GM12874 (cell line): ENCODE results near the gene SLC6A15.

Experiments used
- CTCF ChIP-seq: IDR thresholded peaks from 2 replicates; pipeline ENCODE4 v1.5.1; 2011; ENCODE audit warnings: low read depth, mild to moderate bottlenecking, control low read depth, low read length, moderate library complexity; ENCODE audit not compliant: insufficient read depth

Gene SLC6A15

DNA sequence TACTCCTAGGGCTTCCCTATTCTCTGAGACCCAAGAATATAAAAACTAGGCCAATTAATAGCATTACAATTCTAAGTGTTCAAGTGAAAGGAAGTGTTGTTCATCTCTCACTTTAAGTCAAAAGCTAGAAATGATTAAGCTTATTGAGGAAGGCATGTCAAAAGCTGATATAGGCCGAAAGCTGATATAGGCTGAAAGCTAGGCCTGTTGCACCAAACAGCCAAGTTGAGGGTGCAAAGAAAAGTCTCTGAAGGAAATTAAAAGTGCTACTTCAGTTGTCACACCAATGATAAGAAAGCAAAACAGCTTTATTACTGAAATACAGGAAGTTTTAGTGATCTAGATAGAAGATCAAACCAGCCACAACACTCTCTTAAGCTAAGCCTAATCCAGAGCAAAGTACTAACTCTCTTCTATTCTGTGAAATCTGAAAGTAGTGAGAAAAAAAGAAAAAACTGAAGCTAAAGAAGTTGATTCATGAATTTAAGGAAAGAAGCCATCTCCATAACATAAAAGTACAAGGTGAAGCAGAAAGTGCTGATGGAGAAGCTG lies 68.9 kb downstream of the SLC6A15 start:
- no peak for TF ChIP-seq CTCF

- TF ChIP-seq CTCF: peak; percentile 43; the same call in 1 of the 2 replicates
Measured at GRCh38 chr12:84842406-84843013, 70.1 kb downstream of the SLC6A15 start.

- no peak for TF ChIP-seq CTCF
Measured at GRCh38 chr12:84841591-84841990, 71.0 kb downstream of the SLC6A15 start.

- TF ChIP-seq CTCF: no peak
Measured at GRCh38 chr12:84840356-84840755, 72.2 kb downstream of the SLC6A15 start.

DNA sequence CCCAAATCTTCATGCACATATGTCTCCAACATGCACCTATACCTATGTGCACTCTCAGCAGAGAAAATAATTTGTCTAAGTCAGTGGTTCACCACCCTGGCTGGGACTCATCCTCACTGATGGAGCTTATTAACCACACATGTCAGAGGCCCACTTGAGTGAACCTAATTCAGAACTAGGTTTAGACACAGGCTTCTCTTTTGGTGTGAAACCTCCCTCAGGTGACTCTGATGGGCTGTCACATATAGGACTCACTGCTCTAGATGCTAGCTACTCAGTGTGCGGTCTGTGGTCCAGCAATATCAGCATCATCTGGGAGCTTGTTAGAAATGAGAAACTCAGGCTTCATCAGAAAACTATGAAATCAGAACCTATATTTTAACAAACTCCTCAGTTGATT lies 85.7 kb downstream of the SLC6A15 start:
- no peak for TF ChIP-seq CTCF

DNA sequence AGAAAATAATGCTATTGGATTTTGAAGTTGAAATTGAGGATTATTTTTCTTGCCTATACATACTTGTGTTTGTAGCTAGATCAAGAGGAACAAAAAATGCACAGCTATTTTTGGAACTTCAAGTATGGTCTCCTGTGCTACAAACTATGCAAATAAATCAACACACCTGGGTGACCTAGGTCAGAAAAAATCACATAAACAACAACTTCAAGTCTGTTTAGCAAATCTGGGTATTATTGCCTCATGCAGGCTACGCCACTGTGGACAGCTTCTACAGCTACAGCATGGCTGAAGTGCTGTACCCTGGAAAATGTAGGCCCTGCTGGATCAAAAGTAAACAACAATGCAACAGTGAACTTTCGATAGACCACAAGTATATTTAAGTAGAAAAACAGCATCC lies 87.5 kb downstream of the SLC6A15 start:
- TF ChIP-seq CTCF: no peak

DNA sequence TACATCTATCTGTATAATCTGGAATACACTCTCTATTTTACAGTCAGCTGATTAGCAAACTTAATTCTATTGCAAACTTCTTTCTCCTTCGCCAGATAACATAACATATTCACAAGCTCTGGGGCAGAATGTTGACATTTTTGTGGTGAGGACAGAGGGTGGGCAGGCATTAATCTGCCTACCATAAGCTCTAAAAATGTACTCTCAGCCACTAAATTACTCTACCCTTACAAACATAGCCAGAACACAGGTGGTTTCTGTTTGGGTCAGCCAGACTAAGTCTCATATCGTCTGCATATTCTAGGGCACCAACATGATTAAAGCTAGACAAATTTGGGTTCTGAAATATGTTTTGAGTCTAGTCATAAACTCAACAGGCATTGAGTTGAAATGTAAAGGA lies 90.1 kb downstream of the SLC6A15 start:
- TF ChIP-seq CTCF: no peak
